Stromal cell of bone marrow (primary cell): ENCODE results near the gene CEP131.
"Not testable (repeated sequence)": the region's sequence is repeated elsewhere in the genome, so short reads cannot be mapped to it uniquely, and the experiment has no call there.

ENCODE experiments used
- DNase-seq: peaks from one replicate; pipeline ENCODE4 v3.0.0-alpha.2; 2012; ENCODE audit warnings: low read depth

CEP131 gene

DNA sequence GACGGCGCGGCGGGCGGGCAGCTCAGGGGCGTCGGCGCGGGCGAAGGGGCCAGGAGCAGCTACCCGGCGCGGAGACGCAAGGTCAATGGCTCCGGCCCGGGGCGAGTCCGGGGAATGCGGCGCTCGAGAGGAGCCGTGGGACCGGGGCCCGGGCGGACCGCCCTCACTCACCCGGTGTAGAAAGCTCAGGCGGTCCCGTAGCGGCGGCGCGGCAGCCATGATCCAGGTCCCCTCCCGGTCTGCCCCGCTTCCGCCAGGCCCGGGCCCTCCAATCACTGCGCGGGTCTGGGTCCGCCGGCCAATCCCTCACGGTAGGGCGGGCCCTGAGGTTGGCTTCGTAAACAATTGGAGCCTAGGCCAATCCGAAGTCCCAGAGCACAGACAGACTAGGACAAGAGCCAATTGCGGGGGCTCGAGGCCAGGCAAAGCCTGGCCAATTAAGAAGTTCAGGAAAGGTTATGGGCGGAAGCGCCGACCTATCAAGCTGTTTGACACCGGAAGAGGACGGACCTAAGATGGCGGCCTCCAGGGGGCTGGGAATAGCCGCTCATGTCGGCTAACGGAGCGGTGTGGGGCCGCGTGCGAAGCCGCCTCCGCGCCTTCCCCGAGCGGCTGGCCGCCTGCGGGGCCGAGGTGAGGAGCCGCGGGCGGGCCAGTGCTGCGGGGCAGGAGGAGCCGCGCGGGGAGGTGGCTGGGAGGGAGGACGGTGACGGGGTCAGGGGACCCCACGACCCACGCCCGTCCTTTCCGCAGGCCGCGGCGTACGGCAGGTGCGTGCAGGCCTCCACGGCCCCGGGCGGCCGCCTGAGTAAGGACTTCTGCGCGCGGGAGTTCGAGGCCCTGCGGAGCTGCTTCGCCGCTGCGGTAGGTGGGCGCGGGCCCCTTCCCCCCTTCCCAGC is 16.3 kb upstream of the CEP131 start, which contains the start of the genes NDUFAF8 and TEPSIN:
NDUFAF8 (plus strand) TSS at position 504 of the 899 bp plus-strand sequence; CDS start at position 550, 46 bp downstream.
TEPSIN (minus strand) TSS at position 241 of the 899 bp plus-strand sequence; CDS start at position 219, 22 bp downstream.
- DNase-seq = peak; percentile 100

DNA sequence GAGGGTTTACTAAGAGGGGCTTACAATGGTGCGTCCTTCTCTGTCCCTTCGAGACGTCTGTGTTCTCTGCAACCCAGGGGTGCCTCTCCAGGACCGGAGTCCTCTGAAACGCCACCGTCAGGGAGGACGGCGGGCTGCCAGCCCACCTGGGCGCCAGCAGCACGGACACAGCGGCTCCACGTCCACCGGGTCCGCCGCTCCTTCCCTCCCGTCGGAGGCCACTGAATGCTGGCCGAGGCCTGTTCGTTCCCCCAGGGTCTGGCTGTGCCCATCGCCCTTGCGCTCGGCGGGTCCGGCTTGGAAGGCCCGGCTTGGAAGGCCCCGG is 15.7 kb upstream of the CEP131 start:
- DNase-seq = no peak

DNA sequence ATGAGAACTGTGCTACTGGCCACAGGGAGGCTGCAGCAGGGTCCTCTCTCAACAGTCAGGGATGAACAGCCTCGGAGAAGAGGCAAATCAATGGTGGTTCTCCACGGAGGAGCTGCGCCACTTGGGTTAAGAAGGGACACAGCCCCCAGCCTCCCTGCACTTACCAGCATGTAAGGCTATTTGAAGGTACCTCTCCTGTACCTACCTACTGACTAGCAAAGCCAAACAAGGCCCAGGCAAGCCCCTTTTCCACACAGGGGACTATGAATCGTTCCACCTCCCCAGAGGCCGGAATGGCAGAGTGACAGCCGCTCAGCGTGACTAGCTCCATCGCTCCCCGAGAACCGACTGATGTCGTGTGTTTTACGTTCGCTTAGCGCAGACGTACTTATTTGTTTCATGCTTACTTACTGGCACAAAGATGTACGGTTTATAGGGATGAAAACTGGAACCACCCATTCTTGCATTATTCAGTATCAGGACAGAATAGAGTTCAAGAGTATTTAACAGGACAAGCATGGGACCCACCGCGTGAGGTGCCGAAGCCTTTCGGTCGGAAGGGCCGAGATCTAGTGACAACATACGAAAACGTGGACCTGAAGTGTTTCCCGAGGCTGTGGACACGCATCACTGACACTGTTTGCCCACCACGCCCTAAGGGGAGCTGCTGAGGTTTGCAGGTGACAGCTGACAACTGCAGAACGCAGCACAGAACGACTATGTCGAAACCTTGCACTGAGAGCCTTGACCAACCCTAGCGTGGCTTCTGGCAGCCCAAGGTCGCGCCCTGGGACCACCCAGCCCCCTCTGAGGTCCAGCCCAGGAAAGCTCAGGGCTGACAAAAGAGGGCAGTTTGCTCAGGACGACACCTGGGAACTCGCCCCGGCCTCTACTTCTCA is 15.1 kb upstream of the CEP131 start:
- DNase-seq = no peak

DNA sequence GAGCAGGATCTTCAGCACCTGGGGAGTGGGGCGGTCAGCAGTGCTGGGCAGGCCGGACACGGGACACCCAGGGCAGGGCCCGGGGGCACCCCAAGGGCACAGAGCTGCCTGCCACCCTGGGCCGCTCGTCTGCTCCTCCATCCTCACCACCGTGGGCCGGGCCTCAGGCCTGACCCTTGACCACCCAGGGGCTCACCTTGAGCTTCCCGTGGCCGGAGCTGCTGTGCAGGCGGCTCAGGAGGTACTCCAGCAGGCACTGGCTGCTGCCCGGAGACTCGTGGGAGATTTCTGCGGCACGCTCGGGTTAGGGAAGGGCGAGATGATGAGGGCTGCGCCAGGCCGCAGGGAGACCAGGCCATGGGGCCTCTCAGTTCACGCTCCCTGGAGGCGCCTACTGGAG is 14.0 kb upstream of the CEP131 start:
- no peak for DNase-seq

DNA sequence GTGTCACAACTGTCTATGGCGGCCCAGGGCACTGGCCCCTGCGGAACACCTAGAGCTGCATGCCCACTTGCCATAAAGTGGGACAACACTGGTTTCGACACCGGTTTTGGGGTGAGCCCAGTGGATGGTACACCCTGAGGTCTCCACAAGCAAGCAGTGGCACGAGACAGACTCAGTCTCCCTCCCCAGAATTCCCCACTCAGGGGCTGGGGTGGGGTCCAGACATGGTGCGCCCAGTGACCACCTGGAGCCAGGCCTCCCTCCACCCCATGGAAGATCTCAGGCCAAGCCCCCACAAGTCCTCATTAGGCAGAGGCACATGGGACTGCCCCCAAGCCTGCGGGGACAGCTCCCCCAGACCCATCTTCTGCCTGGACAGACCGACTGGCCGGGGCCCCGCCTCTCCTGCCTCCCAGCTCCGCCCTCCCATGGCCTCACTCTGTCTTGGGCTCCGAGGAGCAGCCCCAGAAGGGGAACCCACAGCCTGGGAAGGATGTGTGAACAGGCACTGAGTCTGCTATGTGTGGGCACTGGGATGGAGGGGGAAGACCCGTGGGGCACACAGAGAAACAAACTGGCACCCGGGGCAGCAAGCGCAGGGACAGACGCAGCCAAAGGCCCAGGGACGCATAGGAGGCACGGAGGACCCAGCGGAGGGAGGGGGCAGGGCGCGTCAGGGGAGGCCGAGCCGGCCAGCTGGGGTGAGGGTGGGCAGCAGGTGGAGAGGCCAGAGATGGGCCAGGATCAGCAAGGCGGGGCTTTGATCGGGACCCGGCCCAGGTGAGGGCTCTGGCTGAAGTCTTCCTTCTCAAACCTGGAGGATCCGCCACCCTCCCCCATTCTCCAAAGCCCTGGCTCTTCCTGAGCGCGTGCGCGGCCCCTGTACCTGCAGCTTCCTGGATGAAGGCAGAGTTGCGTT is 13.3 kb upstream of the CEP131 start:
- no peak for DNase-seq

DNA sequence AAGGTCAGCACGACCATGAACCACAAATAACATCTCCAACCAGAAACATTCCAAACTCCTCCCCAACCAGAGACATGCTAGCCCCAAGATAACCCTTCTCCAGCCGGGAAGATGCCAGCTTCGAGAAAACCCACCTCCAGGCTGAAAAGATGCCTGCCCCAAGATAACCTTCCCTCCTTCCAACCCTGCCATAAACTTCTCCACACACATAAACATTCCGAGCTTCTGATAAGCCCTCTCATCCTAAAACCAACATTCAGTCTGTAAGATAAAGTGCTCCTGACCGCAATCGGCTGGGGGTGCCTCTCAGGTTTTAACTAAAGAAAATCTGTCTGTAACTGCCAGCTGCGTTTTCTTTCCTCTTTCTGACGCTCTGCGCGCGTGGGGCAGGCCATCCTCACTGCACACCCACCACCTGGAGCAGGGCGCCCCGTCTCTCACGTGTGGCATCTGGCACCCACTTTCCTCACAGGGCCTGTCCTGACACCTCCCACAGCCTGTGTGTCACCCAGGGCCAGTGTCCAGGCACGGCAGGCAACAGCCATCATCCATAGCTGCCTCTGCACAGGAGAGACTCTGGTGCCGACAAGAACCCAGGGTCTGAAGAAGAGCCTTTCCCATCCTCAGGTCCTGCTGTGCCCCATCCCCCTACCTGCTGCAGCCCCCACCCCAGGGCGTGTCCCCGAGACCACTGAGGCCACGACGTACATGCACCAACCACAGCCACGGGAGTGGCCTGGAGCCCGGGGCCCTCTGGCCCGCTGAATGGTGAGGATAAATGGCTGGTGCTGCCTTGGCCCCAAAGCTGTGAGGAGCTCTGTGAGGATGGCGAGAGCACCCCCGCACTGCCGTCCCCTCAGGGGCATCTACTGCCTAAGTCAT is 12.4 kb upstream of the CEP131 start:
- DNase-seq = no peak

DNA sequence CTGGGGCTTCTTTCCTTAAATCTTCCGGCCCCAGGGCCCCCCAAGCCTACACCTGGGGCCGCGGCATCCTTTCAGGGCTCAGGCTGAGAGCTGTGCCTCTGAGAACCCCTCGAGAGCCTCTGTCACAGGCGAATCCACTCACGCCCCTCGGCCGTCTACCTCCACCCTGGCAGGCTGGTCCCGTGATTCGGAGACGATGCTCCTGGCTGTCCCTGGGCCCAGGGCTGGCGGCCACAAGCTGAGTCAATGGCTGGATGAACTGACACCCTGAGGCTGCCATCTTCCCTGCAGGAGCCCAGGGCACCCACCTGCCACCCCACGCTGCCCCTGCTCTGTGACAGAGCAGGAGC is 11.7 kb upstream of the CEP131 start:
- no peak for DNase-seq

DNA sequence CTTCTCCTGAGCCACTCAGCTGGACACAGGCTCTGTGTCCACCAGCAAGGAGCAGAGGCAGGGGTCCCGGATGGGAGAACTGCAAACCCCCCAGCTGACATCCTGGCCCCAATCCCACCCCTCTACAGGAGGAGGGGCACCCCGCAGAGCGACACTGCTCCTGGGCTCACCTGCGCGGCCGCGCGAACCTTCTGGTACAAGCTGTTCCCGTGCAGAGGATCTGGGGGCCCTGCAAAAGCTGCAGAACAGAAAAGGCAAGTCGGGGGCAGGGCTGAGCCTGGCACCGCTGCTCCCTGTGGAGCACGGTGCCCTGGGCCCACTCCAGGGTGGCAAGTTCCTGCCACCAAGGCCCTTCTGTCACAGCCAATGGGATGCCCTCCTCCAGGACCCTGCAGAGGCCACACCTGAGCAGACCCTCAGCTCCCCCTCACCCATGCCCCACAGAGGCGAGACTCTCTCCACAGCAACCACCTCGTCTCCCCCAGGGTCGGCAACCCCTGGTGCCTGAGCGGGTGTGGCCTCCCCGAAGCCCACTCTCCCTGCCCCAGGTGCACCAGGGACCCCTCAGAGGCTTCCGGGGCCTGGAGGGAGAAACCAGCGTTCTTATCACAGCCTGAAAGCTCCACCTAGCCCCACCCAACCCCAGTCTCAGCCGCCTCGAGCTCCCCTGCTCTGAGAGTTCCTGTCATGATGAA is 11.2 kb upstream of the CEP131 start:
- no peak for DNase-seq

DNA sequence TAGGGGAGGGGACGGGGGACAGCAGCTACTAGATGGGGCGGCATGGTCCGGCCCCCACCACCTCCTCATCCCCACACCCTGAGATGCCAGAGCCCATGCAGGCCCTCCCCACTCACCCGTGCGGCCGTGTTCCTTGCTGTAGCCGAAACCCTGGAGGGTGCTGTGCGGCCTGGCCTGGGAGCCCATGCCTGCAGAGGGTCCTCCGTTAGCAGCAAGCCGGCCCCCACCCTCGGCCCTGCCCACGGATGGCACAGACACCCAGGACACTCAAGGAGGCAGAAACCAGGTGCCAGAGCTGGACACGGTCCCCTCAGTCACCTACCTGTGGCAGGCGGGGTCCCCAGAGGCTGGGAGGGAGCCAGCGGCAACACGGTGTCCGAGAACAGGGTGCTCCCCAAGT is 10.6 kb upstream of the CEP131 start:
- DNase-seq = no peak

DNA sequence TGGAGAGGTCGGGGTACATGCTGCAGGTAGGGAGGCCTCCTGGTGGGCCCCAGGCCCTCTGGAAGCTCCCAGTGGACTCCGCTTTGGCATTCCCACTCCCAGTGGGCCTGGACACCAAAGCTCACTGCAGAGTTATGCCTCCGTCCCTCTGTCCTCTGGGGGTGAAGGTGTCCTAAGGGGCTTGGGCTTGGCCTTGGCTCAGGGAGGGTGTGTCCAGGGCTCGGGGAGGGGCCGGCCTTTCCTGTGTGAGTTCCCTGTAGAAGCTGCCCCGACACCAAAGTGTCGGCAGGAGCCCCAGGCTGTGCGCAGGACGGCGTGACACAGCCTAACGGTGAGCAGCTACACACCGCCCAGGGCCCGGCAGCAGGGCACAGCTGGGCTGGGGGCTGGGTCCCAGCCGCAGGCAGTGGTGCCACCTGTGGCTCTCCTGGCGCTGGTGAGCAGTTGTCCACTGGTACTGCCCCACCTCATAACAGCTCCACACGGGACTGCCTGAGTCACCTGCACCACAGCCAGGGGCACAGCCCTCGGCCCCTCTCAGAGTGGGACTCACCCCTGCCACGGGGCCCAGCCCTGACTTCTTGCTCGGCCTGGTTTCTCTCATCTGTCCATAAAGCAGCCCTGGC is 10.0 kb upstream of the CEP131 start:
- DNase-seq = no peak

DNA sequence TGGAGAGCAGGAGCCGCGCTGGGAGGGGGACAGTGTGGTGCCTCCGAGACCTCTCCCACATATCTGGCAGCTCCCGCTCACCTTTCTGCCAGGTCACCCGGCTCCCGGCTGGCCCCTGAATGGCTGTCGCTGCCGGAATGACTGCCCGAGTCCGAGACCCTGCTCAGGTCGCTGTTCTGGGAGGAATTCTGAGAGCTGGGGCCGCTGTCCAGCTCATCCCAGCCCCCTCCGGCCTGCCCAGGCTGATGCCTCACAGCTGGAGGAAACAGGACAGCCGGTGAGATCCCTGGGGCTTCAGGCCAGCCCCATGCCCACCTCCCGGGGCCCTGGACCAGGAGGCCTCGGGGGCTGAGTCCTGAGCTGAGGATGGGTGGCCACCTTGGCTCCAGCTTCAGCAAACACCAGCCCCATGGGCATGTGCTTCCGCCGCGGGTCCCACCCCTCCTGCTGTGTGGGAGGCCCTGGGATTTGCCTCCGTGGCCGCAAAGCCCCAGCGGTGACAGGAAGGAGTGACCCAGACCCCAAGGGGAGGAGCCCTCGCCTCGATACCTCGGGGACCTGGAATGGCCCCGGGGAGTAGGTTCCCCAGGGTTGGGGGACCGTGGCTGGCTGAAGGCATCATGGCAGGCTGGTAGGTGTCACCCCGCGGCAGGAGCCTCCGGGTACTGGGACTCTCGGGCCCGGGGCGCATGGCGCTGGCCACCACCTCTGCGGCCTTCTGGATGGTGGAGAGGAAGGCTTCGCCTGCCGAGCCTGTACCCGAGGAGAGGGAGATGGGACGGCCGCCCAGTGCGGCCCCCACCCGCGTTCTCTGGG is 9.2 kb upstream of the CEP131 start:
- no peak for DNase-seq

DNA sequence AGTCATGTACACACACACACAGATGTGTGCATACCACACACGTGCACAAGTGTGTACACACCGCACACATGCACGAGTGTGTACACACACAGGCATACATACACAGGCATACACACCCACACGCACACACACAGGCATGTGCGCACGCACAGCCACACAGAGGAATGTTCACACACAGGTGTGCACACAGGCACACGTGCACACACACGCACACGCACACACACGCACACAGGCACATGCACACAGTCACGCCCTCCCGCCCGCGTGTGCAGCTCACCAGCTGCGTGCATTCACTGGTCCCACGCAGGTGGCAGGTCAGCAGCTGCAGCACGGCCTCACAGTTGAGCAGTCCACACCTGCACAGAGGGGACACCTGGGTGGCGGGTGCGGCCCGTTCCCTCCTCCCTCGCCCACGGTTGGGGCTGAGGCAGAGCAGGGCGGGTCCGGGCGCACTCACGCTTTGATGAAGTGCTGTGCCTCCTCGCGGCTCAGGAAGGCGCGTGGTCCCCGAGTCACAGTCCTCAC is 8.4 kb upstream of the CEP131 start:
- DNase-seq = no peak

DNA sequence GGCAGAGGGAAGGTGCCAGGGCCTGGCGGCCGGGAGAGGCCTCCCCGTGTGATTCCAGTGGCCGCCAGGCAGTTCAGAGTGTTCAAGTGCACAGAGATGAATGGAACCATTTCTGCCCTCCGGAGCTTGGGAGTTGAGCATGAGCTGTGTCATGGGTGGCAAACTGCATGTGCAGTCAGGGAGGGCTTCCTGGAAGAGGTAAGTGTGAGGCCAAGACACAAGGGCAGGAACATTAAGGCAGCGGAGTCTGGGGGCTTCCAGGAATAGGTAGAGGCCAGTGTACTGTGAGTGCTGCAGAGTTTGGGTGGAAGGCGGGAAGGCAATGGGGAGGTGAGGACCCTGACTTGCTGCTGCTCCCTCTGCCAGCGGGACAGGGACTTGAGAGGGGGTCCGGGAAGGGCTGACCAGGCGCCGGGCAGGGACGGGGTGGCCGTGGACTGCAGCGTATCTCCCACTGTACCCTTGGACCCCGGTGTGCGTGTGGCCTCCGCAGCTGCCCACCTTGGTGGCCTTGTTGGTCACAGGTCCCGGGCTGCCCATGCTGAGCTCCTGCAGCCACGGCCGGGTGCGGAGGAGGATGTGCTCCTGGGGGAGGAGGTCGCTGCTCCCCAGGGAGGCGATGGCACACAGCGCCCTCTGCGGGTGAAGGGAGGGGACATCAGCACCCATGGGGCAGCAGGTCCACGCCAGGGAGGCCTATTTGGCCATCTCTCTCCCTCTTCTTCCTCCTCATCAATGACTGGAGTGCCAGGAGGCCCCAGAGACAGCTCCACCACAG is 7.5 kb upstream of the CEP131 start:
- DNase-seq = no peak

DNA sequence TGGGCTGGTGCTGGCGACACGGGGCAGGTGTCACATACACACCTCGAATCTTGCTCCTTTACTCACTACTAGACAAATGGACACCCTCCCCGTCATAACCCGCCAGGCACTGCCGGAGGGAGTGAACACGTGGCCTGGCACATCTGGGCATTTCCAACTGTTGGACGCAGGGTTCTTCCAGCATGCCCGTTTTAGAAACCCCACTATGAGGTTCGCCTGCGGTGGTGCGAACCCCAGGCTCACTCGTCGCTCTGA is 6.8 kb upstream of the CEP131 start:
- DNase-seq = no peak

DNA sequence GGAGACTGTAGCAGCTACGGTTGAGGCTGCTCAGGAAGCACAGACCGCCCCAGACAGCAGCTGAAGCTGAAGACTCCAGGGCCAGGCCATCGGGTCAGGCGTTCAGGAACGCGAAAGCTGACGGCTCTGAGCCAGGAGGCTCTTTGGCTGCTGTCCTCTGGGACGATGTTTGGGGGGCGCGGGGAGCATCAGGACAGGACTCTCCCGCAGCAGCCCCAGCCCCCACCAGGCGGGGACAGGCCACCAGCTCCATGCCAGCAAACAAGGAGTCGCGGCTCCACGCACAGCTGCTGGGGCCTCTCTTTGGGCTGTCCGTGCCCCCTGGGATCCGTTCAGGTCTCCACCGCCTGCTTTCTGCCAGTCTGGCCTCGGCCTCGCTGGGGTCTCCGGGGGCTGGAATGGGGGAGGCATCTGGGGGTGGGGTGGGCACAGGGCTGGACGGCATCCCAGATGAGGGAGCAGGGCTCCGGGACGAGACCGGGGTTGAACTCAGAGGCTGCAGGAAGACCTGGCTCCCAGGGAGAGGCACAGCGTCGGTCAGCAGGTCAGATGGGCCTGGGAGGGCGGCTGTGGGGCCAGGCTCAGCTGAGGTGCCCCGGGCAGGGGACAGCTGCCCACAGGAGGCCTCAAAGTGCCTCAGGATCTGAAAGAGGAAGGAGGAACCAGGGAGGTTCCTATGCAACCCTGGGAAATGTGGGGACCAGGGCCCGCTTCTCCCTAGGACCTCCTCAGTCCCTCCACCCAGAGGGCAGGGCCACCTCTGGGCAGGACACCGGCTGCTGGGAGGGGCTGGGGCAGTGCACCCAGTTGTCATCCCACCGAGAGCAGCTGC is 6.3 kb upstream of the CEP131 start:
- no peak for DNase-seq

DNA sequence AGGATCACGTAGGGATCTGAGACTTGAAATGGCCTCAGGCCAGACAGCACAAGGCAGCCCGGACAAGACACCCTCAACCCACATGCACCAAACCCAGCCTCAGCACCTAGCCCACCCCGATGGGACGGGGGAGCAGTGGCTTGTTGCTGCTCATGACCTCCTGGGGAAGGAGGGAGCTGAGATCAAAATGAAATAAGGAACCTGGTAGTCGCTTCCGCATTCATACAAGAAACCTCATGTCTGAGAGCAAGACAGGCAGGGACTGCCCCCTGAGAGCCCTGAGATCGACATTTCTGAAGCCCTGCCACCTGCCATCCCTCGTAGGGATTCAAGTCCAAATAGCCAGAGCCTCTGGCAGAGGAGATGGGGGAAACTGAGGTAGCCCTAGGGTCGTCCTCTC is 5.7 kb upstream of the CEP131 start:
- no peak for DNase-seq

DNA sequence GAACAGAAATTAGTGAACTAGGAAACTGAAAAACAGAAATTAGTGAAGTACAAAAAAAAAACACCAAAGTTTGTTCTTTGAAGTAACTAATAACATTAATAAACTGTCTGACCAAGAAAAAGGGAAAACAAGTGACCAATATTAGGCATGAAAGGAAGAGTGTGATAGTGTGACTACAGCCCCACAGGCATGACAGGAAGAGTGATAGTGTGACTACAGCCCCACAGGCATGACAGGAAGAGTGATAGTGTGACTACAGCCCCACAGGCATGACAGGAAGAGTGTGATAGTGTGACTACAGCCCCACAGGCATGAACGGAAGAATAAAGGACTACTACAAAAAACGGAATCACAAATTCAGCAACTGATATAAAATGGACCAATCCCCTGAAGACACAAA is 4.9 kb upstream of the CEP131 start:
- DNase-seq = not testable (repeated sequence)
